Caco-2 (cell line): ENCODE data around the gene MPDU1. TPM values are rescaled to one million over a fixed set of nuclear protein-coding genes. Genes with fewer than 3 reads are reported as not detected.

Source experiments
- BruUV-seq: library from RNA; stranded (reverse); fragments of 400-500 nt; replicated peaks from 2 replicates; lab custom pipeline; 2021; lab: Mats Ljungman, UMichigan
- CTCF ChIA-PET: fragments of 300-600 bp; sonication (Branson Sonifier 250); formaldehyde crosslinking; loops from one replicate; lab custom pipeline; 2022; ENCODE audit warnings: antibody characterized with exemption; lab: Charles Lee
- POLR2A ChIA-PET: fragments of 300-600 bp; sonication (Branson Sonifier 250); formaldehyde crosslinking; loops from one replicate; lab custom pipeline; 2022; ENCODE audit warnings: antibody characterized with exemption; lab: Charles Lee
- DNase-seq, 2 experiments: peaks; one replicate each; pipeline versions ENCODE4 v3.0.0 to v3.0.0-alpha.2; 2020 to 2022
- H3K27me3 ChIP-seq: replicated peaks from 2 replicates; pipeline ENCODE4 v1.6.0; 2011; ENCODE audit warnings: low read length; ENCODE audit not compliant: control insufficient read depth, insufficient read depth
- H3K36me3 ChIP-seq: 2 replicates; pipeline ENCODE4 v1.5.1; 2011; ENCODE audit warnings: low read length; ENCODE audit not compliant: control insufficient read depth, insufficient read depth
- H3K4me1 ChIP-seq: fragments of 250-450 bp; sonication (Bioruptor Pico); 2 replicates; pipeline ENCODE4 v1.5.1; 2020; ENCODE audit warnings: mild to moderate bottlenecking
- H3K4me3 ChIP-seq: 2 replicates; pipeline ENCODE4 v1.5.1; 2011; ENCODE audit warnings: low read depth, mild to moderate bottlenecking, control low read depth, low read length
- H3K9me3 ChIP-seq: fragments of 250-450 bp; sonication (Bioruptor Pico); 2 replicates; pipeline ENCODE4 v1.5.1; 2020; ENCODE audit warnings: mild to moderate bottlenecking, moderate library complexity
- H3K27ac Mint-ChIP-seq: one replicate; pipeline ENCODE4 v1.8.0; 2022; ENCODE audit warnings: mixed read lengths; ENCODE audit not compliant: unreplicated experiment
- H3K27me3 Mint-ChIP-seq: one replicate; pipeline ENCODE4 v1.8.0; 2022; ENCODE audit warnings: mixed read lengths; ENCODE audit not compliant: insufficient read depth, unreplicated experiment
- H3K36me3 Mint-ChIP-seq: one replicate; pipeline ENCODE4 v1.8.0; 2022; ENCODE audit warnings: mild to moderate bottlenecking, mixed read lengths; ENCODE audit not compliant: insufficient read depth, unreplicated experiment
- H3K4me1 Mint-ChIP-seq: one replicate; pipeline ENCODE4 v1.8.0; 2022; ENCODE audit warnings: low read depth, mixed read lengths; ENCODE audit not compliant: unreplicated experiment
- H3K4me3 Mint-ChIP-seq: one replicate; pipeline ENCODE4 v1.8.0; 2022; ENCODE audit warnings: mild to moderate bottlenecking, moderate library complexity, mixed read lengths; ENCODE audit not compliant: unreplicated experiment
- H3K9me3 Mint-ChIP-seq: one replicate; pipeline ENCODE4 v1.8.0; 2022; ENCODE audit warnings: mixed read lengths; ENCODE audit not compliant: unreplicated experiment
- CTCF ChIP-seq, 2 experiments: fragments of 200-600 bp in 1 of 2; IDR thresholded peaks; 1 replicate in 1 of 2; 2 replicates in 1 of 2; pipeline versions ENCODE4 v1.5.1 to v1.8.0; 2011 to 2022; ENCODE audit warnings: antibody characterized with exemption in 1 of 2, control low read depth in 1 of 2, inconsistent platforms in 1 of 2, low read depth in 1 of 2, low read length in 1 of 2, mild to moderate bottlenecking in 1 of 2, moderate library complexity in 1 of 2; ENCODE audit not compliant: insufficient read depth in 1 of 2, severe bottlenecking in 1 of 2, unreplicated experiment in 1 of 2
- intact Hi-C: fragments of 100-400 bp; cut with micrococcal nuclease; formaldehyde crosslinking; loops from one replicate; pipeline ENCODE4 v1.10.0; 2022; ENCODE audit not compliant: unreplicated experiment
- total RNA-seq: library from RNA; stranded (reverse); gene quantifications from 2 replicates; pipeline ENCODE4 v1.2.3, GENCODE V29; 2022

The MPDU1 gene
- total RNA-seq, 1 experiment from 2014 or later: 44.2 TPM

GRCh38 chr17:7548585-7549400 is 34.9 kb upstream of the MPDU1 start, which contains the start of gene TNFSF12:
TNFSF12 (plus strand) TSS chr17:7549058; CDS start chr17:7549154, 96 bp downstream.
- Mint-ChIP-seq H3K4me1 (peaks cover 10% of the 10 kb centered on the region), H3K9me3 (no peaks in the 10 kb centered on the region), H3K4me3 (no peak within 1 kb of the TSS), H3K27ac (no peak within 1 kb of the TSS), H3K27me3 (no peaks in the 10 kb centered on the region), H3K36me3 (peaks cover 5% of the 10 kb centered on the region)
- Histone ChIP-seq H3K36me3 (no peaks in the 10 kb centered on the region), H3K27me3 (no peaks in the 10 kb centered on the region), H3K4me1 (peaks cover 4% of the 10 kb centered on the region; the same call in 1 of the 2 replicates), H3K9me3 (no peaks in the 10 kb centered on the region), H3K4me3 (no peak within 1 kb of the TSS)
- ChIA-PET CTCF (no interaction called here), POLR2A (interaction anchor here (0.6 kb wide), 1 partner anchor 13 kb away, joined by 3 read pairs; no protein-coding TSS in a partner anchor)
- intact Hi-C loops: no loop called here
- no peak for TF ChIP-seq CTCF (IDR thresholded peaks at IDR 0.05; ENCODE audit: insufficient read depth in 1 of 2, low read depth in 1 of 2, low read length in 1 of 2, severe bottlenecking in 1 of 2, unreplicated experiment in 1 of 2)
- BruUV-seq: no TSS peak
- no peak for DNase-seq

- TF ChIP-seq CTCF (IDR thresholded peaks at IDR 0.05; ENCODE audit: insufficient read depth in 1 of 2, low read depth in 1 of 2, low read length in 1 of 2, severe bottlenecking in 1 of 2, unreplicated experiment in 1 of 2): no peak
- Histone ChIP-seq H3K9me3 (no peaks in the 10 kb centered on the region), H3K4me1 (peaks cover 4% of the 10 kb centered on the region; the same call in 1 of the 2 replicates), H3K27me3 (no peaks in the 10 kb centered on the region), H3K4me3 (no peak overlapping the region), H3K36me3 (no peaks in the 10 kb centered on the region)
- Mint-ChIP-seq H3K27me3 (no peaks in the 10 kb centered on the region), H3K27ac (no peak overlapping the region), H3K4me1 (peaks cover 10% of the 10 kb centered on the region), H3K4me3 (no peak overlapping the region), H3K9me3 (no peaks in the 10 kb centered on the region), H3K36me3 (peaks cover 5% of the 10 kb centered on the region)
- DNase-seq: no peak
- no TSS peak for BruUV-seq
- ChIA-PET POLR2A (no interaction called here), CTCF (no interaction called here)
- intact Hi-C loops: no loop called here
These were observed 34.1 kb upstream of the MPDU1 start for GRCh38 chr17:7549401-7550055.

DNA sequence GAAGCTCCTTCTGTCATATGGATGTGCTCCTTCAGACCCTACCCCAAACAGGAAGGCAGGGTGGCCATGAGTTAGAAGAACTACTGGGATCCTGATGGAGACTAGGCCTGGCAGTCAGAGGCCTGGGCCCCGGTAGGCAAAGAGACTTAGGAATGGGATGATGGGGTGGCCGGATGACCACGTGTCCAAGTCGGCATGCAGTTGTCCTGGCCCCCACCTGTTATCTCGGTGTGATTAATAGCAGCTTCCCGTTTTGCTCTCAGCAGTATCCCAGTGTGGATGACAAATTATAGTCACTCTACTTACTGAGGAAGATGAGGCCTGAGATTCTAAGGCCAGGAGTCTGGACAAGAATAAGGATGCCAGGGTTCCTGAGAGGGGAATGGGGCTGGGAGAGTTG is 33.3 kb upstream of the MPDU1 start:
- CTCF ChIA-PET: no interaction called here
- Histone ChIP-seq H3K36me3 (no peaks in the 10 kb centered on the region), H3K4me1 (peaks cover 4% of the 10 kb centered on the region; the same call in 1 of the 2 replicates), H3K4me3 (no peak overlapping the region), H3K9me3 (no peaks in the 10 kb centered on the region), H3K27me3 (no peaks in the 10 kb centered on the region)
- no peaks in the 10 kb centered on the region for H3K9me3 Mint-ChIP-seq
- POLR2A ChIA-PET: no interaction called here
- H3K4me1 Mint-ChIP-seq: peaks cover 13% of the 10 kb centered on the region
- no peak for TF ChIP-seq CTCF (IDR thresholded peaks at IDR 0.05; ENCODE audit: insufficient read depth in 1 of 2, low read depth in 1 of 2, low read length in 1 of 2, severe bottlenecking in 1 of 2, unreplicated experiment in 1 of 2)
- BruUV-seq: no TSS peak
- H3K36me3 Mint-ChIP-seq: peaks cover 9% of the 10 kb centered on the region
- H3K27ac Mint-ChIP-seq: no peak overlapping the region
- H3K4me3 Mint-ChIP-seq: no peak overlapping the region
- no peaks in the 10 kb centered on the region for H3K27me3 Mint-ChIP-seq
- intact Hi-C loops: no loop called here
- DNase-seq: no peak
